Occipital lobe (tissue), 2 donors: ENCODE data around the gene TMPRSS9. TPM values are rescaled to one million over a fixed set of nuclear protein-coding genes. Genes with fewer than 3 reads are reported as not detected.
"Not testable (repeated sequence)": the region's sequence is repeated elsewhere in the genome, so short reads cannot be mapped to it uniquely, and the experiment has no call there.

Source experiments
- DNase-seq: peaks from one replicate; lab custom pipeline; 2025; lab: John Stamatoyannopoulos, UW
- total RNA-seq: library from RNA; depleted of rRNA; stranded (reverse); fragments of >200 nt; gene quantifications from one replicate; pipeline ENCODE4 v1.2.3, GENCODE V29; 2014

The TMPRSS9 gene
- total RNA-seq, 1 donor from 2014 or later: 0.16 TPM

DNA sequence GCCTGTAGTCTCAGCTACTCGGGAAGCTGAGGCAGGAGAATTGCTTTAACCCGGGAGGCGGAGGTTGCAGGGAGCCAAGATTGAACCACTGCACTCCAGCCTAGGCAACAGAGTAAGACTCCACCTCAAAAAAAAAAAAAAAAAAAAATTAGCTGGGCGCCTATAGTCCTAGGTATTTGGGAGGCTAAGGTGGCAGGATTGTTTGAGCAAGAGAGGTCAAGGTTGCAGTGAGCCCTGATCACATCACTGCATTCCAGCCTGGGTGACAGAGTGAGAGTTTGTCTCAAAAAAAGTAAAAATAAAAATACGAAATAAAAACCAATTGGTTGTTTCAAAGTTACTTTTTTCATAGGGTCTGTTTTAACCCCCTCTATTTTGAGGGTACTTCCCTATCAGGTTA is 98.0 kb downstream of the TMPRSS9 start:
- no peak for DNase-seq

DNA sequence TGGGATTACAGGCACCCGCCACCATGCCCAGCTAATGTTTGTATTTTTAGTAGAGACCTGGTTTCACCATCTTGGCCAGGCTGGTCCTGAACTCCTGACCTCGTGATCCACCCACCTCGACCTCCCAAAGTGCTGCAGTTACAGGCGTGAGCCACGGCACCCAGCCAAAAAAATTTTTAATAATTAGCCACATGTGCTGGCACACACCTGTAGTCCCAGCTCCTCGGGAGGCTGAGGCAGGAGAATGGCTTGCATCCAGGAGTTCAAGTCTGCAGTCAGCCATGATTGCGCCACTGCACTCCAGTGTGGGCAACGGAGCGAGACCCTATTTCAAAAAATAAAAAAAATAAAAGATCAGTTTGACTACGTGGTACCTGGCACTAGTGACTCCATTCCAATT is 98.7 kb downstream of the TMPRSS9 start:
- not testable (repeated sequence) for DNase-seq

DNA sequence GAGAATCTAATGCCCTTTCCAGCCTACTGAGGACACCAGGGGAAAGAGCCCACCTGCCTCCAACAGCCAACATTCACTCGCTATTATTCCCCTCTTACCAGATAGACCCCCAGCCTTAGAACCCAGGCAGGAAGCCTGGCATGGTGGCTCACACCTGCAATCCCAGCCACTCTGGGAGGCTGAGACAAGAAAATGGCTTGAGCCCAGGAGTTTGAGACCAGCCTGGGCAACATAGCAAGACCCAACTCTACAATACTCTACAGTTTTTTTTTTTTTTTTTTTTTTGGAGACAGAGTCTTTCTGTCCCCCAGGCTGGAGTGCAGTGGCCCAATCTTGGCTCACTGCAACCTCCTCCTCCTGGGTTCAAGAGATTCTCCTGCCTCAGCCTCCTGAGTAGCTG is 100.2 kb downstream of the TMPRSS9 start:
- DNase-seq: no peak

DNA sequence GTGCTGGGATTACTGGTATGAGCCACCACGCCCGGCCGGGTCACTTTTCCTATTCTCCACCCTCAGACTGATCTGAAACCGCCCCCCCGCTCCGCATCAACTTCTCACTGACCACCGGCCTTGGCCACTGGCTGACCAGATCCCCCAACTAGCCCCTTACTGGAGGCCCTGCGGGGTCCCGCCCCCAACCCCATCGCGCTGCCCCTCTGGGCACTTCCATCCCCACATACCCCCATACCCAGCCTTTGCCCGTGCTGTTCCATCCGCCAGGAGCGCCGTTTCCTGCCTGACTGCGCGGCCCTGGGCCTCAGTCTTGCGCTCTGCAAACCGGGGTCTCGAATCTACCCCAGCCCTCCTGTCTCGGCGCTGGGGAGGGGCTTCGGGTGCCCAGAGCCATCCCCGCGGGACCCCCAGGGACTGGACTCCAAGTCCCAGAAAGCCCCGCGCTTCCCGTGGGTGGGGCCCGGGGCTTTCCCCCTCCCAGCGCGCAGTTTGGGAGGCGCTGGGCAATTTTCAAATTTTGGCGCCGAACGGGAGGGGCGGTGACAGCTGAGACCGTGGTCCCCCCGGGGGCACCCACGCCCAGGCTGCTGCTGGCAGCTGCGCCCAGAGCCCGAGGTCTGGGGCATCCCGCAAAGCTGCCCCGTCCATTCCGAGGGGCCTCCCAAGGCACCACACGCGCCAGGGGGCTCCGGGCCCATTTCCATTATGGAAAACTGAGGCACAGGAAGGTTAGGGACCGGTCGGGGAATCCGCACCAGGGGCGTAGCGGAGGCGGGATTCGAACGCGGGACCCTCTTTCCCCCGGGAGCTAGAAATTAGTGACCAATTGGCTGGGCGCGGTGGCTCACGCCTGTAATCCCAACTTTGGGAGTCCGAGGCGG is 101.9 kb downstream of the TMPRSS9 start:
- DNase-seq: no peak

DNA sequence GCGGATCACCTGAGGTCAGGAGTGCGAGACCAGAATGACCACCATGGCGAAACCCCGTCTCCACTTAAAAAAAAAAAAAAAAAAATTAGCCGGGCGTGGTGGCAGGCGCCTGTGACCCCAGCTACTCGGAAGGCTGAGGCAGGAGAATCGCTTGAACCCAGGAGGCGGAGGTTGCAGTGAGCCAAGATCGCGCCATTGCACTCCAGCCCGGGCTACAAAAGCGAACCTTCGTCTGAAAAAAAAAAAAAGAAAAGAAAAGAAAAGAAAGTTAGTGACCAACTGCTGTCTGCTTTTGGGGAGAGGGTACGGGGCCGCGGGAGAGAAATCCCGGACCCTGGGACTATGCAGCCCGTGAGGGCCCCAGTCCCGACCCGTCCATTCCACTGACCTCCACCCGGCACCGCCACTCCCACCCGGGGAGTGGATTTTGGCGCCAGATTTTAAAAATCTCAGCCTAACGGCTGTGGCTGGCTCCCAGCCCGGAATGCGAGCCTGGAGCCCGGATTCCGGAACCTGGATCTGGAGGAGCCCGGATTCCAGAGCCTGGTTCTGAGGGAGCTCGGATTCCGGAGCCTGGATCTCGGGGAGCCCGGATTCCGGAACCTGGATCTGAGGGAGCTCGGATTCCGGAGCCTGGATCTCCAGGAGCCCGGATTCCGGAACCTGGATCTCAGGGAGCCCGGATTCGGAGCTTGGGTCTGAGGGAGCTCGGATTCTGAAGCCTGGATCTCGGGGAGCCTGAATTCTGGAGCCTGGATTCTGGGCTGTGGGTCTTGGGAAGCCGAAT is 102.8 kb downstream of the TMPRSS9 start:
- DNase-seq: peak; percentile 87

DNA sequence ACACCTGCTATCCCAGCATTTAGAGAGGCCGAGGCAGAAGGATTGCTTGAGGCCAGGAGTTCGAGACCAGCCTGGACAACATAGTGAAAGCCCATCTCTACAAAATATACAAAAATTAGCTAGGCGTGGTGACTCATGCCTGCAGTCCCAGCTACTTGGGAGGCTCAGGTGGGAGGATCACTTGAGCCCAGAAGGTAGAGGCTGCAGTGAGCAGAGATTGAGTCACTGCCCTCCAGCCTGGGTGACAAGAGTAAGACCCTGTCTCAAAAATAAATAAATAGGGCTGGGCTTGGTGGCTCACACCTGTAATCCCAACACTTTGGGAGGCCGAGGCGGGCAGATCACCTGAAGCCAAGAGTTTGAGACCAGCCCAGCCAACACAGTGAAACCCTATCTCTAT is 103.6 kb downstream of the TMPRSS9 start:
- DNase-seq: not testable (repeated sequence)

DNA sequence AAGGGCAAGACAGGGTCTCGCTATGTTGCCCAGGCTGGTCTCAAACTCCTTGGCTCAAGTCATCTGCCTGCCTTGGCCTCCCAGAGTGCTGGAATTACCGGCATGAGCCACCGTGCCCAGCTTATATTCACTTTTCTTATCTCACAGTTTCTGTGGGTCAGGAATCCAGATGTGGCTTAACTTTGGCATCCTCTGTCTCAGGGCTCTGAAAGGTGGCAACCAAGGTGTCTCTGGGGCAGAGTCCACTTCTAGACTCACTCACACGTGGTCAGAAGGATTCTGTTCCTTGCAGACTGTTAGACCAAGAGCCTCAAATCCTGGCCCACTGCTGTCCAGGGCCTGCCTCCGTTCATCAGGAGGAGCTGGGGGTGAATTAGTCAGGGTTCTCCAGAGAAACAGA is 104.3 kb downstream of the TMPRSS9 start:
- no peak for DNase-seq

DNA sequence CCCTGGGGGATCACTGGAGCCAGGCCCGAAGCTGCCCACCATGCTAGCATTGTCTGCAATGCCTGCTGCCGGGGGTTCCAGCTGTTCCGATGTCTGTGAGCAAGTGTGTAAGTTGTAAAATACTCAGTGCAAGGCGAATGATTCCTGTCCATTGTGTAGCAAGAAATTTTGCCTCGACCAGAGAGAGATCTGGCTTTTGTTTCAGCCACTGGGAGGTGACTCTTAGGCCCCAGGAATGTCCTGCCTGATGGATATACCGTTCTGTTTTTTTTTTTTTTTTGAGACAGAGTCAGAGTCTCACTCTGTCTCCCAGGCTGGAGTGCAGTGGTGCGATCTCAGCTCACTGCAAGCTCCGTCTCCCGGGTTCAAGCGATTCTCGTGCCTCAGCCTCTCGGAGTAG is 108.5 kb downstream of the TMPRSS9 start:
- no peak for DNase-seq

DNA sequence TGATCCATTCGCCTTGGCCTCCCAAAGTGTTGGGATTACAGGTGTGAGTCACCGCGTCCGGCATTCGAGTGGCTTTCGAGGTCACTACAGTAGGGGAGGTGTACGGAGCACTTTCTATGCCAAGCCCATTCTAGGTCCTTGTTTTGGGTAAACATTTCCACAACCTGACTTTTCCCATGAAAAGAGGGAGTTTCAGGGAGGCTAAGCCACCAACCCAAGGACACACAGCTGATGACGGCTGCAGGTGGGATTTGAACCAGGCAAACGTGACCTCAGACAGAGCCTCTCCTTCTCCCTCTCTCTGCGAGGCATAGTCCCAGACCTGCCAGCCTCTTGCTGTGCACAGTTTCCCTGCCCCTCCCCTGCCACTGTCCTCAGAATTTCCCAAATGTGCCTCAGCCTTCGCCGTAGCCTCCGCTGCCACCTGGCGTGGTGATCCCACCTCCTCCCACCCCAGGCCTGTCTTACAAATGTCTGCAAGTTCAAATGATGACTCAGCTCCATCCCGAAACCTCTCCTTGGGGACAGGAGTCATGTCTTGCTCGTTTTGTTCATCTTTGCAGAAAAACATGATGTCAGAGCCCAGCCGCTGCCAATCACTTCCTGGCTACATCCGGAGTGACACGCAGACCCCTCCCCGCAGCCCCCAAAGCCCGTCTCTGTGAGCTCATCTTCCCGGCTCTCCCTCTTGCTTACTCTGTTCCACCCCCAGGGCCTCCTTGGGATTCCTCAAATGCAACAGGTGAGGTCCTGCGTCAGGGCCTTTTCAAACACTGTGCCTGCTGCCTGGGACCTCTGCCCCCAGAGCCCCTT is 109.2 kb downstream of the TMPRSS9 start:
- no peak for DNase-seq

DNA sequence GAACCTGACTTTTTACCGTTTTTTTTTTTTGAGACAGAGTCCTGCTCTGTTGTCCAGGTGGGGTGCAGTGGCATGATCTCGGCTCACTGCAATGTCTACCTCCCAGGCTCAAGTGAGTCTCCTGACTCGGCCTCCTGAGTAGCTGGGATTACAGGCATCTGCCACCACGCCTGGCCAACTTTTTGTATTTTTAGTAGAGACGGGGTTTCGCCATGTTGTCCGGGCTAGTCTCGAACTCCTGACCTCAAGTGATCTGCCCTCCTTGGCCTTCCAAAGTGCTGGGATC is 109.8 kb downstream of the TMPRSS9 start:
- DNase-seq: not testable (repeated sequence)

DNA sequence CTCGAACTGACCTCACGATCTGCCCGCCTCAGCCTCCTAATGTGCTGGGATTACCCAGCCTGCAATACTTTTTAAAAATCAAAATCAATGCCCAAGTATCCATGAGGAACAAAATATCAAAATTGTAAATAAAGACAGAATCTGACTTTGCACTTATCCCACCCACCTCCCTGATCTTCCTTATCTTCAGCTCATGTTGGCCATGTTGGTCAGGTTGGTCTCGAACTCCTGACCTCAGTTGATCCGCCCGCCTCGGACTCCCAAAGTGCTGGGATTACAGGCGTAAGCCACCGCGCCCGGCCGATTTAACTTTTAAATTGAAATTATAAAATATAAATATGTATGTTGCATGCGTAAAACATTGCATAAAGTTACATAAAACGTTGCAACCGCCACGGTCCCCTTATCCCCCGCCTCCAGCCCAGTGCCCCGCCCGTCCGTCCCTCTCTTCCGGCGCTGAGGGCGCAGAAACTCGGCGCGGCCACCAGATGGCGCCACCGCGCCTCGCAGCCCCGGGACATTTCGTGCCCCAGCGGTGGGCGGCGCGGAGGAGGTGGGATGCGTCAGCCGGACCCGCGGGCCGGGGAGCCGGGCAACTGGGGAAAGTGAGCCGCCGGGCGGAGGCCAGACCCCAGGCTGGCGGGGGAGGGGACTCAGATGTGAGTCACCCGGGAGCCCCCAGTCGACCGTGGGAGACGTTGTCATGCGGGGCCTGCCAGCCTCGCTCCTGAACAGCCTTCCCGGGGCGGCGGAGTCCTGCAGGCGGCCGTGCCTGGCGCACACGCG is 114.4 kb downstream of the TMPRSS9 start:
- peak; percentile 77 for DNase-seq

DNA sequence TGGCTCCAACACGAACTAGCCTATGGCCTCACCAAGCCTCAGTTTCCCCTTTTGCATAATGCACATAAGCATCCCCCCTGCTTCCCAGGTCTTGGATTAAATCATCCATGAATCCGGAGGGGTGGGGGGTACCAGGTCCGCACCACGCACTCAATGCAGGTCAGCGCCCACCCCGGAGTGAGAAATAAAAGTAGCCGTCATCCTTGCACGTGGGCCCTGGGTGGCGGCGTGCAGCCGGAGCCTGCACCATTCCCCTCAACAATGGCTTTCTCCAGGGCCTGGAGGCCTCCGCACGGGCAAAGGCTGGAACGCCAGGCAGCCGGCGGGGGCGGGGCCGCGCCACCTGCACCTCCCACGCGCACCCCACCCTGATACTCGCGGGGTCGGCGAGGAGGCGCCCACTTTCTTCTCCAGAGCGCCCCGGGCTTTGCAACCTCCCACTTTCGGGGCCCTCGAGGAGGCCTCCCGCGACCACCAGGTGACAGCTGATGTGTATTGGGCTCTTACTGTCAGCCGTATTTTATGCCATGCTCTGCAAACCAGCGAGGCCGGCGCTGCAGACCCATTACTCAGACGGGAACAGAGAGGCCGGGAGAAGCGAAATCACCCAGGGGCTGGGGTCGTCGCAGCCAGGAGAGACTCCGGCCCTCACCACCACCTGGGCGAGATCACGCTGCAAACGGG is 115.1 kb downstream of the TMPRSS9 start:
- peak; percentile 53 for DNase-seq

Other genes with a start within 250 kb of the TMPRSS9 start
- gene AP3D1, start 208.7 kb upstream of the TMPRSS9 start, total RNA-seq: 64.3 TPM
- 4.7 TPM for gene DOT1L, start 196.3 kb upstream of the TMPRSS9 start, total RNA-seq
- 35.7 TPM for gene PLEKHJ1, start 123.9 kb upstream of the TMPRSS9 start, total RNA-seq
- gene SF3A2, start 123.4 kb upstream of the TMPRSS9 start, total RNA-seq: 26.4 TPM
- gene AMH, start 110.9 kb upstream of the TMPRSS9 start, total RNA-seq: not detected
- gene JSRP1, start 103.8 kb upstream of the TMPRSS9 start, total RNA-seq: not detected
- gene PEAK3, start 78.1 kb upstream of the TMPRSS9 start, total RNA-seq: not detected
- 0.62 TPM for gene LINGO3, start 52.1 kb upstream of the TMPRSS9 start, total RNA-seq
- 61.6 TPM for gene LSM7, start 31.7 kb upstream of the TMPRSS9 start, total RNA-seq
- 22.6 TPM for gene SPPL2B, start 31.6 kb upstream of the TMPRSS9 start, total RNA-seq
- gene TIMM13, start 67.3 kb downstream of the TMPRSS9 start, total RNA-seq: 16.2 TPM
- 36.2 TPM for gene LMNB2, start 96.7 kb downstream of the TMPRSS9 start, total RNA-seq
- gene GADD45B, start 115.9 kb downstream of the TMPRSS9 start, total RNA-seq: 4.7 TPM